ENCODE data around the gene POLQ.

DNA sequence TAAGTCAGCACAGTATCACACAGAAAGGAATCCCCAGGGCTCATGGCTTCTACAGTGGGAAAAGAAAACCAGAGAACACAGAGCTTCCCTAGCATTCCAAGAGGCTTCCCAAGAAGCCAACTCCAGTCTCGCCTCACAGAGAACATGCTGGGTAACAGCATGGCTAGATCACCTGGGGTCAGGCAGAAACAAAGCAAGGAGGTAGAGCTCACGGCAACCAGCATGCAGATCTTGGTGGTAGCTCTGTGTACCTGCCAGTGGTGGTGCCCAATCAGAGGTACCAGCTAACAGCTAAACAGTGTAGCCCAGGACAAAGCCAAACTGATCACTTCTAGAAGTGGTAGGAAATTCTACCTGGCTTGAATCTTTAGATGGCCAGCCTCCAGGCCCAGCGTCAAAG is 31.3 kb downstream of the POLQ start:
- TF ChIP-seq, protein P1, sequence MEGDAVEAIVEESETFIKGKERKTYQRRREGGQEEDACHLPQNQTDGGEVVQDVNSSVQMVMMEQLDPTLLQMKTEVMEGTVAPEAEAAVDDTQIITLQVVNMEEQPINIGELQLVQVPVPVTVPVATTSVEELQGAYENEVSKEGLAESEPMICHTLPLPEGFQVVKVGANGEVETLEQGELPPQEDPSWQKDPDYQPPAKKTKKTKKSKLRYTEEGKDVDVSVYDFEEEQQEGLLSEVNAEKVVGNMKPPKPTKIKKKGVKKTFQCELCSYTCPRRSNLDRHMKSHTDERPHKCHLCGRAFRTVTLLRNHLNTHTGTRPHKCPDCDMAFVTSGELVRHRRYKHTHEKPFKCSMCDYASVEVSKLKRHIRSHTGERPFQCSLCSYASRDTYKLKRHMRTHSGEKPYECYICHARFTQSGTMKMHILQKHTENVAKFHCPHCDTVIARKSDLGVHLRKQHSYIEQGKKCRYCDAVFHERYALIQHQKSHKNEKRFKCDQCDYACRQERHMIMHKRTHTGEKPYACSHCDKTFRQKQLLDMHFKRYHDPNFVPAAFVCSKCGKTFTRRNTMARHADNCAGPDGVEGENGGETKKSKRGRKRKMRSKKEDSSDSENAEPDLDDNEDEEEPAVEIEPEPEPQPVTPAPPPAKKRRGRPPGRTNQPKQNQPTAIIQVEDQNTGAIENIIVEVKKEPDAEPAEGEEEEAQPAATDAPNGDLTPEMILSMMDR (IDR thresholded peaks at IDR 0.05) = no peak
- no peak for TF ChIP-seq POLR2A (IDR thresholded peaks at IDR 0.05)
- TF ChIP-seq EP300 (IDR thresholded peaks at IDR 0.05) = no peak
